Ovary (tissue), 10 donors: ENCODE measurements around the gene NEDD4. TPM values are rescaled to one million over a fixed set of nuclear protein-coding genes. Genes with fewer than 3 reads are reported as not detected.

ENCODE experiments used
- DNase-seq, 5 donors: peaks; one replicate each; pipeline ENCODE4 v3.0.0-alpha.2; 2019 to 2020
- H3K27ac ChIP-seq, 2 donors: fragments of 200-600 bp; one replicate each; pipeline versions ENCODE4 v1.5.1 to v1.8.0; 2019 to 2022
- H3K27me3 ChIP-seq: fragments of 200-600 bp; one replicate; pipeline ENCODE4 v1.8.0; 2022
- H3K36me3 ChIP-seq: fragments of 200-600 bp; sonication (generic); one replicate; pipeline ENCODE4 v1.5.1; 2019
- H3K4me1 ChIP-seq: one replicate; pipeline ENCODE4 v1.8.1; 2013; ENCODE audit warnings: mild to moderate bottlenecking, moderate library complexity; ENCODE audit not compliant: insufficient read depth
- H3K4me3 ChIP-seq: fragments of 200-600 bp; sonication (generic); one replicate; pipeline ENCODE4 v1.5.1; 2017
- H3K9me3 ChIP-seq, 2 donors: fragments of 200-600 bp in 1 of 2; sonication (generic) in 1 of 2; one replicate each; pipeline versions ENCODE4 v1.5.1 to v1.8.1; 2013 to 2019; ENCODE audit warnings: mild to moderate bottlenecking in 1 of 2, moderate library complexity in 1 of 2
- EP300 ChIP-seq: sonication (generic); formaldehyde crosslinking; IDR thresholded peaks from one replicate; pipeline ENCODE4 v1.6.1; 2017; ENCODE audit warnings: antibody characterized with exemption
- POLR2A ChIP-seq: fragments of 450-650 bp; IDR thresholded peaks from one replicate; pipeline ENCODE4 v1.6.1; 2017; ENCODE audit warnings: antibody characterized with exemption, mild to moderate bottlenecking, moderate library complexity
- WGBS, 3 donors: extraction: QIAGEN DNeasy Blood & Tissue Kit in 1 of 3; methylation state at CpG; one replicate each; pipeline versions ENCODE4 v1.1.5 to v1.1.7; 2013 to 2017; 5-methylcytosine and 5-hydroxymethylcytosine counted together
- intact Hi-C, 4 donors: fragments of 100-400 bp; cut with DNase I; formaldehyde crosslinking; loops; one replicate each; pipeline versions ENCODE4 v1.11.0 to v1.15.1; 2022 to 2023
- long read RNA-seq, 3 donors: library from polyadenylated mRNA in 2 of 3; unstranded in 2 of 3; transcript quantifications; one replicate each; pipeline ENCODE4 v2.0.0 and lab custom pipeline, GENCODE V29; 2021 to 2026
- polyA plus RNA-seq, 2 donors: library from polyadenylated mRNA; stranded (reverse); fragments of 200-250 nt in 1 of 2; fragments of 350-450 nt in 1 of 2; fragmentation: Illumina TruSeq in 1 of 2; extraction: RNeasy Lipid Tissue Mini Kit (QIAGEN cat#74804) in 1 of 2; gene quantifications; one replicate each; pipeline ENCODE4 v1.2.3, GENCODE V29; 2013 to 2014
- total RNA-seq, 7 donors: library from RNA; depleted of rRNA in 2 of 7; stranded (reverse); fragments of >200 nt in 2 of 7; fragmentation: NEBNext Ultra II Directional in 3 of 7; extraction: Animal tissue kit (Norgen Biotek cat#: 25700) in 3 of 7; gene quantifications; one replicate each; pipeline versions ENCODE4 v1.1.0 to v1.2.4, GENCODE V29; 2016 to 2023
- TF ChIP-seq, protein P1 (sequence below), 3 donors: fragments of 450-650 bp in 2 of 3; fragments of 200-600 bp in 1 of 3; IDR thresholded peaks; one replicate each; pipeline versions ENCODE4 v1.5.1 to v1.8.0; 2016 to 2022; ENCODE audit warnings: antibody characterized with exemption in 3 of 3, mild to moderate bottlenecking in 1 of 3
- donor health status: DM: no; HTN: no; CAD: no; lungs with moderate emphysema.
- donor health status: DM: no; HTN: no; CAD: no.
- donor health status: Bipolar disorder and iron deficiency.
- donor health status: DM: yes; HTN: yes; CAD: no.
- donor health status: DM: no; HTN: no; CAD: no.
- donor health status: DM: yes; HTN: yes; CAD: no.

The NEDD4 gene
- total RNA-seq (10 to 100 TPM in 5 of 7 donors, 1 to 10 TPM in 2; 7.1 to 12.6 (median 11.0) TPM), polyA plus RNA-seq (1 to 10 TPM; 3.8 to 8.7 TPM)
- long read RNA-seq, donor 1, full-length matches to known transcripts = 6 of 16 reads
- long read RNA-seq, donor 1, partial matches to known transcripts = 8 of 16 reads
- long read RNA-seq, donor 1, other reads (novel, unspliced or antisense) = 2 of 16 reads
- long read RNA-seq, donor 2, partial matches to known transcripts = 0 of 1 reads
- long read RNA-seq, donor 2, other reads (novel, unspliced or antisense) = 0 of 1 reads
- long read RNA-seq, donor 3, full-length matches to known transcripts = 10 of 14 reads
- long read RNA-seq, donor 3, partial matches to known transcripts = 0 of 14 reads
- long read RNA-seq, donor 3, other reads (novel, unspliced or antisense) = 4 of 14 reads

DNA sequence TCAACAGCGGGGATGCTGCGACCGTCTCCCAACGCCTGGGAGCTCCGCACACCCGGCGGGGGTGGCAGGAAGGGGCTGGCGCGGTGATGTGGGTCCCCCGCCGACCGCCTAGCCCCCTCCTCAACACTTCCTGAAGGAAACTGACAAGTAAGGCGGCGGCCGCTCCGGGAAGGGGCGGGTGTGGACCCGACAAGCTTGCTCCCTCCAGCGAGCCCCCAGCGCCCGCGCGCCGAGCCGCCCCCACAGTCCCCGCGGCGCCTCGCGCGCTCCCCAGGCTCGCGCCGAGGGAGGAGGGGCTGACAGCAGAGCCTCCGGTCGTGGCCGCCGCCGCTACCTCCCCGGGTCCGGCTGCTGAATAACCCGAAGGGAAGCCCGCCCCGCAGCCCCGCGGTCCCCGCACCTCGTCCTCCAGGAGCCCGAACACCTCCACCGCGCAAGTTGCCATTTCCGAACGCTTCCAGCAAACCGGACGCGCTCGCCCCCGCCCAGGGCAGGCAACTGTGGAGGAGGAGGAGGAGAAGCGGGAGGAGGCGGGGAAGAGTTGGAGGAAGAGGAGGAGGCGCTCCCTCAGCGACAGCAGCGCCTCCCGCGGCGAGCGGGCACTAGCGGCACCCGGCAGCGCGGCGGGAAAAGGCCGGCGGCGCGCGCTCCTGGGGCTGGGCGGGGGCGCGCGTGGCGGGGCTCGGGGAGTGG, at the start of gene NEDD4:
TSS of gene NEDD4 (minus strand) at position 502 of the 693 bp plus-strand sequence. CDS start at position 445, 57 bp downstream.
- Histone ChIP-seq H3K4me3 (peak within 1 kb of the TSS; percentile 96), H3K27me3 (no peaks in the 10 kb centered on the region), H3K4me1 (no peaks in the 10 kb centered on the region), H3K36me3 (no peaks in the 10 kb centered on the region), H3K9me3 (no peaks in the 10 kb centered on the region), H3K27ac (peak within 1 kb of the TSS; percentile 70 to 87)
- intact Hi-C loops = loop anchor here in 1 of 4 donors (10.0 kb wide), 1 partner anchor 252 kb away; the partner anchor contains the start of gene RFX7
- peak; percentile 48 for TF ChIP-seq POLR2A
- TF ChIP-seq EP300 = no peak
- TF ChIP-seq, protein P1, sequence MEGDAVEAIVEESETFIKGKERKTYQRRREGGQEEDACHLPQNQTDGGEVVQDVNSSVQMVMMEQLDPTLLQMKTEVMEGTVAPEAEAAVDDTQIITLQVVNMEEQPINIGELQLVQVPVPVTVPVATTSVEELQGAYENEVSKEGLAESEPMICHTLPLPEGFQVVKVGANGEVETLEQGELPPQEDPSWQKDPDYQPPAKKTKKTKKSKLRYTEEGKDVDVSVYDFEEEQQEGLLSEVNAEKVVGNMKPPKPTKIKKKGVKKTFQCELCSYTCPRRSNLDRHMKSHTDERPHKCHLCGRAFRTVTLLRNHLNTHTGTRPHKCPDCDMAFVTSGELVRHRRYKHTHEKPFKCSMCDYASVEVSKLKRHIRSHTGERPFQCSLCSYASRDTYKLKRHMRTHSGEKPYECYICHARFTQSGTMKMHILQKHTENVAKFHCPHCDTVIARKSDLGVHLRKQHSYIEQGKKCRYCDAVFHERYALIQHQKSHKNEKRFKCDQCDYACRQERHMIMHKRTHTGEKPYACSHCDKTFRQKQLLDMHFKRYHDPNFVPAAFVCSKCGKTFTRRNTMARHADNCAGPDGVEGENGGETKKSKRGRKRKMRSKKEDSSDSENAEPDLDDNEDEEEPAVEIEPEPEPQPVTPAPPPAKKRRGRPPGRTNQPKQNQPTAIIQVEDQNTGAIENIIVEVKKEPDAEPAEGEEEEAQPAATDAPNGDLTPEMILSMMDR (IDR thresholded peaks at IDR 0.05) = peak in 2 of 3 donors; percentile 57 to 58
- DNase-seq = peak; percentile 84 to 89 (median 87)
- WGBS, 3 donors = 0 to 1% (median 0%) methylated on average over 66 to 82 of the region's 83 CpGs

DNA sequence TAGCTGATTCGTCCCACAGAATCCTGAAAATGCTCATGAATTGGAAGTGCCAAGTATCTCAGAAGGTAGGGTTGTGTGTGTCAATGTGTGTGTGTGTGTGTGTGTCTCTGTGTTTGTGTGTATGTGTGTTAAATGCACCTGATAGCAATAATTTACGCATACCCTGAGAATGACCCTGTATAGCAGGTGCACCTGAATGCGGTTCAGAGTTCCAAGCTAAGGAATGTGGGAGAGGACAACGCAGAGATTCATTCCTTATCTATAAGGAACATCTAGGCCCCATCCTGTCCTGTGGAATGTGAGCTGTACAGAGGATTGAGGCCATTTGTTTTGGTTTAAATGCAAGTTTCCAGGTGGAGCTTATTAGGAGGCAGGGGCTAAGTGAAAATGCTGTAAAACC, 49.1 kb upstream of the NEDD4 start:
- 56 to 64% (median 61%) methylated on average over 4 of the region's 4 CpGs for WGBS, 3 donors

DNA sequence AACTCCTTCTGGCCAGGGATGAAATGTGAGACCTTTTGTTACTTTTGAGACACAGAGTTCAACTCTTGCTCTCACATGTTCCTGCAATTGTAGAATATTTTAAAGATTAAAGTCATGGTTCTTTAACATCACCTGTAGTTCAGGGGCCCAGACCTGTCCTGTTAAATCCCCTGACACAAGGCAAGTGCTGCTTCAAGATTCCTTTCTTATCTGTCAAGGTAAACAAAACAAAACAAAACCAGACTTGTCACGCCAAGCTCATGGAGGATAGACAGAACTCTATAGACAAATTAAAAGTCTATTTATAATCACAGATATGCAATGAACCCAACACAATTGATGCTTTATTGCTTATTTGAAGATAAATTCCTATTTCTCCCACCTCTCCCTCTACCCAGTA, 48.6 kb upstream of the NEDD4 start:
- intact Hi-C loops = no loop called here
- H3K36me3 ChIP-seq = no peaks in the 10 kb centered on the region
- no peak for DNase-seq
- no peak overlapping the region for H3K27ac ChIP-seq
- H3K27me3 ChIP-seq = no peaks in the 10 kb centered on the region
- H3K4me3 ChIP-seq = no peak overlapping the region
- H3K4me1 ChIP-seq = no peaks in the 10 kb centered on the region
- no peaks in the 10 kb centered on the region for H3K9me3 ChIP-seq
- TF ChIP-seq POLR2A = no peak
- TF ChIP-seq EP300 = no peak
- TF ChIP-seq, protein P1 (IDR thresholded peaks at IDR 0.05) = no peak
- 61 to 87% (median 70%) methylated on average over 1 of the region's 1 CpG for WGBS, 3 donors

More for the DNA sequence above, 49.1 kb upstream of the NEDD4 start:
- Histone ChIP-seq H3K36me3 (no peaks in the 10 kb centered on the region), H3K4me3 (no peak overlapping the region), H3K27me3 (no peaks in the 10 kb centered on the region), H3K9me3 (no peaks in the 10 kb centered on the region), H3K27ac (no peak overlapping the region), H3K4me1 (no peaks in the 10 kb centered on the region)
- intact Hi-C loops = no loop called here
- TF ChIP-seq, protein P1 (IDR thresholded peaks at IDR 0.05) = no peak
- TF ChIP-seq POLR2A (no peak), EP300 (no peak)
- no peak for DNase-seq

DNA sequence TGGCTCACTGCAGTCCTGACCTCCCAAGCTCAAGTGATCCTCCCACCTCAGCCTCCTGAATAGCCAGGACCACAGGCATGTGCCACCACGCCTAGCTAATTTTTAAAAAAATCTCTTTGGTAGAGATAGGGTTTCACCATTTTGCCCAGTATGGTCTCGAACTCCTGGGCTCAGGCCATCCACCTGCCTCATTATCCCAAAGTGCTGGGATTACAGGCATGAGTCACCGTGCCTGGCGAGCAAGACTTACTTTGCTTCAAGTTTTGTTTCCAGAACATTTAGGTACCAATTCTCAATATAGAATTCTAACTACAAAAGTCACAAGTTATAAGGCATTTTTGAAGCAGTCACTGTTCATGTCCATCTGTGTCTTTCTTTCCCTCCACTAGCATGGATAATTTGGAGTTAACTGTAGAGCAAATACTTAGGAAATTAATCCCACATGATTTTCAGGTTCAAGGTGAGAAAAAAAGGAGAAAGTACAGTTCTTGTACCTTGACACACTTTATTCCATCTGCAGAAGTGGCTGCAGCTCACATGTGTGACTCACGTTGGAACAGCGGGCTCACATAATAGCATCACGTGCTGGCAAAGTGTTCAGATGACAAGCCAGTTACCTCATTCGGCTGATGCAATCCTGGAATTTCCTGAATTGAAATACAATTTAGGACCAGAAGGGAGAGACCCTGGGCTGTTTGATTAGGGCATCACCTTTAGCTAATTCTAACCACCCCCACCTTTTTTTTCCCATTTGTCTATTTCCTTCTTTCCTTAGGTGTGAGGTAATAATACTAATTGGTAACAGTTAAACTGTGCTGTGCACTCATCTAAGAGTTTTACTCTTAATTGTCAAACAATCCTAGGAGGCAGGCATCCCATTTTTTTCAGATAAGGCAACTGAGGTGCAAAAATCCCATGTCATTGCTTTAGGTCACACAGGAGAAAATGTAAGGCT, 46.9 kb upstream of the NEDD4 start:
- H3K4me1 ChIP-seq = no peaks in the 10 kb centered on the region
- peak in 4 of 5 donors; percentile 18 to 65 (median 36) for DNase-seq
- no peak for TF ChIP-seq EP300
- TF ChIP-seq, protein P1 (IDR thresholded peaks at IDR 0.05) = no peak
- TF ChIP-seq POLR2A = no peak
- H3K27ac ChIP-seq = no peak overlapping the region
- no peaks in the 10 kb centered on the region for H3K9me3 ChIP-seq
- WGBS, 3 donors = 49 to 57% (median 50%) methylated on average over 8 of the region's 8 CpGs
- H3K27me3 ChIP-seq = no peaks in the 10 kb centered on the region
- no peaks in the 10 kb centered on the region for H3K36me3 ChIP-seq
- intact Hi-C loops = no loop called here
- H3K4me3 ChIP-seq = no peak overlapping the region
